ENCODE results near the gene NTN4.
"Not testable (repeated sequence)": the region's sequence is repeated elsewhere in the genome, so short reads cannot be mapped to it uniquely, and the experiment has no call there.

The NTN4 gene

GRCh38 chr12:95815632-95816212 is 25.2 kb upstream of the NTN4 start:
- no peaks in the 10 kb centered on the region for H3K36me3 ChIP-seq (ENCODE audit: insufficient read depth, low read length)
- H3K27ac ChIP-seq (ENCODE audit: low read depth, low read length, poor library complexity, severe bottlenecking), result no peak overlapping the region
- H3K9me3 ChIP-seq (ENCODE audit: low read length), result no peaks in the 10 kb centered on the region
- no peak overlapping the region for H3K4me3 ChIP-seq (ENCODE audit: low read depth, low read length, poor library complexity, severe bottlenecking)
- no peak overlapping the region for H3K9ac ChIP-seq (ENCODE audit: low read length)
- H4K20me1 ChIP-seq (ENCODE audit: insufficient read depth, low read length), result no peaks in the 10 kb centered on the region
- H3K79me2 ChIP-seq (ENCODE audit: insufficient read depth, low read length), result no peaks in the 10 kb centered on the region
- H3K9me2 ChIP-seq (ENCODE audit: low read depth, low read length), result no peaks in the 10 kb centered on the region
- no peaks in the 10 kb centered on the region for H3K4me1 ChIP-seq (ENCODE audit: insufficient read depth, low read length, severe bottlenecking)
- TF ChIP-seq EZH2 (IDR thresholded peaks at IDR 0.05; ENCODE audit: borderline replicate concordance, low read length), result no peak
- TF ChIP-seq, protein P1, sequence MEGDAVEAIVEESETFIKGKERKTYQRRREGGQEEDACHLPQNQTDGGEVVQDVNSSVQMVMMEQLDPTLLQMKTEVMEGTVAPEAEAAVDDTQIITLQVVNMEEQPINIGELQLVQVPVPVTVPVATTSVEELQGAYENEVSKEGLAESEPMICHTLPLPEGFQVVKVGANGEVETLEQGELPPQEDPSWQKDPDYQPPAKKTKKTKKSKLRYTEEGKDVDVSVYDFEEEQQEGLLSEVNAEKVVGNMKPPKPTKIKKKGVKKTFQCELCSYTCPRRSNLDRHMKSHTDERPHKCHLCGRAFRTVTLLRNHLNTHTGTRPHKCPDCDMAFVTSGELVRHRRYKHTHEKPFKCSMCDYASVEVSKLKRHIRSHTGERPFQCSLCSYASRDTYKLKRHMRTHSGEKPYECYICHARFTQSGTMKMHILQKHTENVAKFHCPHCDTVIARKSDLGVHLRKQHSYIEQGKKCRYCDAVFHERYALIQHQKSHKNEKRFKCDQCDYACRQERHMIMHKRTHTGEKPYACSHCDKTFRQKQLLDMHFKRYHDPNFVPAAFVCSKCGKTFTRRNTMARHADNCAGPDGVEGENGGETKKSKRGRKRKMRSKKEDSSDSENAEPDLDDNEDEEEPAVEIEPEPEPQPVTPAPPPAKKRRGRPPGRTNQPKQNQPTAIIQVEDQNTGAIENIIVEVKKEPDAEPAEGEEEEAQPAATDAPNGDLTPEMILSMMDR (IDR thresholded peaks at IDR 0.05; ENCODE audit: low read length), result peak; percentile 63
- H3K4me2 ChIP-seq (ENCODE audit: low read length), result no peak overlapping the region
- no peak overlapping the region for H2AFZ ChIP-seq (ENCODE audit: low read length)
- no peaks in the 10 kb centered on the region for H3F3A ChIP-seq (ENCODE audit: insufficient read depth, low read length)
- H3K27me3 ChIP-seq (ENCODE audit: insufficient read depth, low read length), result no peaks in the 10 kb centered on the region

- not testable (repeated sequence) for H3K4me1 ChIP-seq (ENCODE audit: insufficient read depth, low read length, severe bottlenecking); H4K20me1 ChIP-seq (ENCODE audit: insufficient read depth, low read length); H3K79me2 ChIP-seq (ENCODE audit: insufficient read depth, low read length); H3K4me2 ChIP-seq (ENCODE audit: low read length); H3K9me2 ChIP-seq (ENCODE audit: low read depth, low read length); H3K27me3 ChIP-seq (ENCODE audit: insufficient read depth, low read length); H3K9ac ChIP-seq (ENCODE audit: low read length); H3K9me3 ChIP-seq (ENCODE audit: low read length); H3K4me3 ChIP-seq (ENCODE audit: low read depth, low read length, poor library complexity, severe bottlenecking); H2AFZ ChIP-seq (ENCODE audit: low read length); H3K36me3 ChIP-seq (ENCODE audit: insufficient read depth, low read length); H3K27ac ChIP-seq (ENCODE audit: low read depth, low read length, poor library complexity, severe bottlenecking); H3F3A ChIP-seq (ENCODE audit: insufficient read depth, low read length)
Observed at GRCh38 chr12:95812155-95812554, 21.6 kb upstream of the NTN4 start.

DNA sequence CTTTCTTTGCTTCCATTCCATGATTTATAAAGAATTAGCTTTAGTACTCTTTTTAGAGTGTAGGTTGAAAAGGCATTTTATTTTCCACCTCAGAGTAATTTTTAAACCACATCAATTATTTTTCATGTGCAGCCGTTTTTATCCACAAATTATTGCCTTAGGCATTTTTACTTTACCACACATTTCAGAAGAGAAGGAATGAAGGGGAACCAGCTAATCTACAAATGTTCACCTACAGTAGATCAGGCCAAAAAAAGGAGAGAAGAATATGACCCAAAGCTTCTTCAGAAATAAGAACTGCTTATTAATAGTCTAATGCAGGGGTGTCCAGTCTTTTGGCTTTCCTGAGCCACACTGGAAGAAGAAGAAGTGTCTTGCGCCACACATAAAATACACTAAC is 19.8 kb upstream of the NTN4 start:
- Histone ChIP-seq H3K4me3 (ENCODE audit: low read depth, low read length, poor library complexity, severe bottlenecking) (no peak overlapping the region), H3F3A (ENCODE audit: insufficient read depth, low read length) (no peaks in the 10 kb centered on the region), H3K9me3 (ENCODE audit: low read length) (no peaks in the 10 kb centered on the region), H3K9ac (ENCODE audit: low read length) (no peak overlapping the region), H3K9me2 (ENCODE audit: low read depth, low read length) (no peaks in the 10 kb centered on the region), H3K4me1 (ENCODE audit: insufficient read depth, low read length, severe bottlenecking) (no peaks in the 10 kb centered on the region), H2AFZ (ENCODE audit: low read length) (no peak overlapping the region), H3K27me3 (ENCODE audit: insufficient read depth, low read length) (no peaks in the 10 kb centered on the region), H4K20me1 (ENCODE audit: insufficient read depth, low read length) (no peaks in the 10 kb centered on the region), H3K79me2 (ENCODE audit: insufficient read depth, low read length) (no peaks in the 10 kb centered on the region), H3K27ac (ENCODE audit: low read depth, low read length, poor library complexity, severe bottlenecking) (no peak overlapping the region), H3K36me3 (ENCODE audit: insufficient read depth, low read length) (no peaks in the 10 kb centered on the region), H3K4me2 (ENCODE audit: low read length) (no peak overlapping the region)
- TF ChIP-seq, protein P1 (IDR thresholded peaks at IDR 0.05; ENCODE audit: low read length), result no peak
- no peak for TF ChIP-seq EZH2 (IDR thresholded peaks at IDR 0.05; ENCODE audit: borderline replicate concordance, low read length)

GRCh38 chr12:95809000-95809680 is 18.6 kb upstream of the NTN4 start:
- TF ChIP-seq EZH2 (IDR thresholded peaks at IDR 0.05; ENCODE audit: borderline replicate concordance, low read length), result no peak
- TF ChIP-seq, protein P1 (IDR thresholded peaks at IDR 0.05; ENCODE audit: low read length), result no peak
- no peak overlapping the region for H3K4me2 ChIP-seq (ENCODE audit: low read length)
- H2AFZ ChIP-seq (ENCODE audit: low read length), result no peak overlapping the region
- H3K4me1 ChIP-seq (ENCODE audit: insufficient read depth, low read length, severe bottlenecking), result no peaks in the 10 kb centered on the region
- no peaks in the 10 kb centered on the region for H3K27me3 ChIP-seq (ENCODE audit: insufficient read depth, low read length)
- no peaks in the 10 kb centered on the region for H3K9me3 ChIP-seq (ENCODE audit: low read length)
- H3K79me2 ChIP-seq (ENCODE audit: insufficient read depth, low read length), result no peaks in the 10 kb centered on the region
- no peaks in the 10 kb centered on the region for H4K20me1 ChIP-seq (ENCODE audit: insufficient read depth, low read length)
- no peak overlapping the region for H3K27ac ChIP-seq (ENCODE audit: low read depth, low read length, poor library complexity, severe bottlenecking)
- H3F3A ChIP-seq (ENCODE audit: insufficient read depth, low read length), result no peaks in the 10 kb centered on the region
- H3K9ac ChIP-seq (ENCODE audit: low read length), result no peak overlapping the region
- H3K36me3 ChIP-seq (ENCODE audit: insufficient read depth, low read length), result no peaks in the 10 kb centered on the region
- H3K9me2 ChIP-seq (ENCODE audit: low read depth, low read length), result no peaks in the 10 kb centered on the region
- H3K4me3 ChIP-seq (ENCODE audit: low read depth, low read length, poor library complexity, severe bottlenecking), result no peak overlapping the region

Measured in OCI-LY1 (cell line).